Muscle of leg (tissue), 11 donors: ENCODE results near the gene BIRC7. TPM values are rescaled to one million over a fixed set of nuclear protein-coding genes. Genes with fewer than 3 reads are reported as not detected.

Experiments
- DNase-seq: peaks from one replicate; pipeline ENCODE4 v3.0.0; 2013
- H3K27ac ChIP-seq: one replicate; pipeline ENCODE4 v1.5.1; 2013; ENCODE audit warnings: mild to moderate bottlenecking, low read length, control low read depth
- H3K27me3 ChIP-seq: one replicate; pipeline ENCODE4 v1.6.1; 2013; ENCODE audit warnings: low read length; ENCODE audit not compliant: control insufficient read depth, insufficient read depth
- H3K36me3 ChIP-seq: one replicate; pipeline ENCODE4 v1.6.1; 2013; ENCODE audit warnings: low read length; ENCODE audit not compliant: control insufficient read depth, insufficient read depth
- H3K4me1 ChIP-seq: one replicate; pipeline ENCODE4 v1.6.1; 2013; ENCODE audit warnings: low read length; ENCODE audit not compliant: control insufficient read depth, insufficient read depth
- H3K4me3 ChIP-seq: one replicate; pipeline ENCODE4 v1.5.1; 2013; ENCODE audit warnings: low read length, control low read depth
- H3K9me3 ChIP-seq: replicated peaks from 2 replicates; pipeline ENCODE4 v1.6.1; 2013; ENCODE audit warnings: low read depth, low read length; ENCODE audit not compliant: control insufficient read depth
- WGBS: methylation state at CpG from one replicate; pipeline ENCODE4 v1.1.5; 2013; ENCODE audit warnings: missing lambda C conversion rate; ENCODE audit not compliant: insufficient coverage; 5-methylcytosine and 5-hydroxymethylcytosine counted together
- polyA plus RNA-seq, 8 donors: library from polyadenylated mRNA; unstranded; fragments of 120-200 nt; gene quantifications; one replicate each; pipeline versions ENCODE4 v1.2.1 to v1.2.3, GENCODE V29; 2013; ENCODE audit warnings: inconsistent platforms in 1 of 8, low replicate concordance in 1 of 8; ENCODE audit not compliant: insufficient read length in 8 of 8, insufficient read depth in 1 of 8
- total RNA-seq: library from RNA; stranded (reverse); fragments of 120-200 nt; gene quantifications from one replicate; pipeline ENCODE4 v1.2.4, GENCODE V29; 2013

BIRC7 gene
- total and polyA plus RNA-seq, 9 donors: 0.13 to 0.61 (median 0.22) TPM; not detected in 4

GRCh38 chr20:63254606-63255384, 19.1 kb downstream of the BIRC7 start:
- H3K27ac ChIP-seq: peak overlapping the region; percentile 62
- 5% methylated on average over 50 of the region's 56 CpGs for WGBS
- peak; percentile 72 for DNase-seq

GRCh38 chr20:63255931-63256704, 20.4 kb downstream of the BIRC7 start:
- H3K9me3 ChIP-seq: no peaks in the 10 kb centered on the region
- H3K27me3 ChIP-seq: peaks cover 28% of the 10 kb centered on the region
- peaks cover 82% of the 10 kb centered on the region for H3K4me1 ChIP-seq
- H3K27ac ChIP-seq: no peak overlapping the region
- H3K4me3 ChIP-seq: no peak overlapping the region
- no peak for DNase-seq
- no peaks in the 10 kb centered on the region for H3K36me3 ChIP-seq
- 52% methylated on average over 21 of the region's 31 CpGs for WGBS

More at GRCh38 chr20:63254606-63255384, 19.1 kb downstream of the BIRC7 start:
- Histone ChIP-seq H3K4me3 (peak overlapping the region; percentile 29), H3K27me3 (peaks cover 28% of the 10 kb centered on the region), H3K36me3 (peaks cover 3% of the 10 kb centered on the region), H3K9me3 (no peaks in the 10 kb centered on the region), H3K4me1 (peaks cover 69% of the 10 kb centered on the region)

- Histone ChIP-seq H3K27me3 (peaks cover 29% of the 10 kb centered on the region), H3K9me3 (no peaks in the 10 kb centered on the region), H3K4me1 (peaks cover 86% of the 10 kb centered on the region), H3K27ac (no peak overlapping the region), H3K4me3 (no peak overlapping the region), H3K36me3 (no peaks in the 10 kb centered on the region)
- WGBS: 95% methylated on average over 4 of the region's 4 CpGs
- DNase-seq: no peak
These were observed 21.2 kb downstream of the BIRC7 start for GRCh38 chr20:63256954-63257353.

- no peak for DNase-seq
- 92% methylated on average over 10 of the region's 13 CpGs for WGBS
- no peaks in the 10 kb centered on the region for H3K36me3 ChIP-seq
- no peak overlapping the region for H3K27ac ChIP-seq
- H3K9me3 ChIP-seq: no peaks in the 10 kb centered on the region
- H3K4me3 ChIP-seq: no peak overlapping the region
- peaks cover 26% of the 10 kb centered on the region for H3K27me3 ChIP-seq
- H3K4me1 ChIP-seq: peaks cover 84% of the 10 kb centered on the region
These were observed 21.9 kb downstream of the BIRC7 start for GRCh38 chr20:63257629-63258028.

GRCh38 chr20:63258781-63259180, 23.1 kb downstream of the BIRC7 start:
- Histone ChIP-seq H3K4me1 (peaks cover 80% of the 10 kb centered on the region), H3K27ac (peak overlapping the region; percentile 51), H3K9me3 (no peaks in the 10 kb centered on the region), H3K36me3 (no peaks in the 10 kb centered on the region), H3K27me3 (peaks cover 18% of the 10 kb centered on the region), H3K4me3 (no peak overlapping the region)
- peak; percentile 92 for DNase-seq
- 6% methylated on average over 8 of the region's 8 CpGs for WGBS

- H3K36me3 ChIP-seq: no peaks in the 10 kb centered on the region
- H3K27me3 ChIP-seq: peaks cover 16% of the 10 kb centered on the region
- H3K4me1 ChIP-seq: peaks cover 88% of the 10 kb centered on the region
- WGBS: 64% methylated on average over 19 of the region's 25 CpGs
- H3K9me3 ChIP-seq: no peaks in the 10 kb centered on the region
- DNase-seq: no peak
- H3K4me3 ChIP-seq: no peak overlapping the region
- no peak overlapping the region for H3K27ac ChIP-seq
These were observed 24.2 kb downstream of the BIRC7 start for GRCh38 chr20:63259734-63260460.

GRCh38 chr20:63260521-63260920, 24.8 kb downstream of the BIRC7 start:
- no peak overlapping the region for H3K4me3 ChIP-seq
- peaks cover 88% of the 10 kb centered on the region for H3K4me1 ChIP-seq
- no peak overlapping the region for H3K27ac ChIP-seq
- no peaks in the 10 kb centered on the region for H3K9me3 ChIP-seq
- no peak for DNase-seq
- 61% methylated on average over 12 of the region's 15 CpGs for WGBS
- peaks cover 10% of the 10 kb centered on the region for H3K27me3 ChIP-seq
- no peaks in the 10 kb centered on the region for H3K36me3 ChIP-seq

GRCh38 chr20:63261060-63261794, 25.5 kb downstream of the BIRC7 start:
- Histone ChIP-seq H3K9me3 (no peaks in the 10 kb centered on the region), H3K36me3 (no peaks in the 10 kb centered on the region), H3K4me3 (no peak overlapping the region), H3K27ac (peak overlapping the region; percentile 62), H3K4me1 (peaks cover 88% of the 10 kb centered on the region), H3K27me3 (peaks cover 9% of the 10 kb centered on the region)
- DNase-seq: no peak
- WGBS: 27% methylated on average over 19 of the region's 25 CpGs

GRCh38 chr20:63261795-63262528, 26.3 kb downstream of the BIRC7 start:
- Histone ChIP-seq H3K4me1 (peaks cover 88% of the 10 kb centered on the region), H3K36me3 (no peaks in the 10 kb centered on the region), H3K9me3 (no peaks in the 10 kb centered on the region), H3K4me3 (no peak overlapping the region), H3K27me3 (peaks cover 7% of the 10 kb centered on the region), H3K27ac (peak overlapping the region; percentile 62)
- WGBS: 36% methylated on average over 27 of the region's 30 CpGs
- DNase-seq: no peak
